Panc1 (cell line): ENCODE measurements around the gene B4GALT4.

Source experiments
- TF ChIP-seq, protein P1 (sequence below), 2 experiments: IDR thresholded peaks; 2 replicates each; pipeline ENCODE4 v1.6.1; 2011 to 2012; ENCODE audit warnings: low read depth in 2 of 2, control low read depth in 1 of 2, low read length in 1 of 2, mild to moderate bottlenecking in 1 of 2, moderate library complexity in 1 of 2; ENCODE audit not compliant: insufficient read depth in 1 of 2
- TF ChIP-seq, protein P2 (sequence below): fragments of 450-650 bp; IDR thresholded peaks from 2 replicates; pipeline ENCODE4 v1.5.1; 2017; ENCODE audit warnings: mild to moderate bottlenecking

DNA sequence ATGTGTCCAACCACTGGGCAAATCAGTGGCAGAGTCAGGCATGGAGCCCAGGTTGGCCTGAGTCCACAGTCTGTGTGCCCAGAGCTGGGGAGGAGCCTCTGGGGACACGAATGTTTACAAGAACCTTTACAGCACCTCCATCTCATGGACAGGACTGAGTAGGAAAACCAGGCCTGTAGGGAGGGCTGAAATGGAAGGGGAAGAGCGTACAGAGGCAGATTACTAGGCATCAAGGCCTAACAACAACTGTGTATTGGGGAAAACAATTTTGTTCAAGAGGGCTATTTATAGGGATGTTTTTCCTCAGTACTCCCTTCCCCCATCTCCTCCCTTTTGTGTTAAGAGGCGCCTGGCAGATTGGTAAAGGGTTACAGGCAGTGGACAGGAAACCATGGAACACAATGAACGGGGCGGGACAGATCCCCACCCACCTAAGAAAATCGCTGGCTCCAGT is 38.5 kb upstream of the B4GALT4 start:
- TF ChIP-seq, protein P1, sequence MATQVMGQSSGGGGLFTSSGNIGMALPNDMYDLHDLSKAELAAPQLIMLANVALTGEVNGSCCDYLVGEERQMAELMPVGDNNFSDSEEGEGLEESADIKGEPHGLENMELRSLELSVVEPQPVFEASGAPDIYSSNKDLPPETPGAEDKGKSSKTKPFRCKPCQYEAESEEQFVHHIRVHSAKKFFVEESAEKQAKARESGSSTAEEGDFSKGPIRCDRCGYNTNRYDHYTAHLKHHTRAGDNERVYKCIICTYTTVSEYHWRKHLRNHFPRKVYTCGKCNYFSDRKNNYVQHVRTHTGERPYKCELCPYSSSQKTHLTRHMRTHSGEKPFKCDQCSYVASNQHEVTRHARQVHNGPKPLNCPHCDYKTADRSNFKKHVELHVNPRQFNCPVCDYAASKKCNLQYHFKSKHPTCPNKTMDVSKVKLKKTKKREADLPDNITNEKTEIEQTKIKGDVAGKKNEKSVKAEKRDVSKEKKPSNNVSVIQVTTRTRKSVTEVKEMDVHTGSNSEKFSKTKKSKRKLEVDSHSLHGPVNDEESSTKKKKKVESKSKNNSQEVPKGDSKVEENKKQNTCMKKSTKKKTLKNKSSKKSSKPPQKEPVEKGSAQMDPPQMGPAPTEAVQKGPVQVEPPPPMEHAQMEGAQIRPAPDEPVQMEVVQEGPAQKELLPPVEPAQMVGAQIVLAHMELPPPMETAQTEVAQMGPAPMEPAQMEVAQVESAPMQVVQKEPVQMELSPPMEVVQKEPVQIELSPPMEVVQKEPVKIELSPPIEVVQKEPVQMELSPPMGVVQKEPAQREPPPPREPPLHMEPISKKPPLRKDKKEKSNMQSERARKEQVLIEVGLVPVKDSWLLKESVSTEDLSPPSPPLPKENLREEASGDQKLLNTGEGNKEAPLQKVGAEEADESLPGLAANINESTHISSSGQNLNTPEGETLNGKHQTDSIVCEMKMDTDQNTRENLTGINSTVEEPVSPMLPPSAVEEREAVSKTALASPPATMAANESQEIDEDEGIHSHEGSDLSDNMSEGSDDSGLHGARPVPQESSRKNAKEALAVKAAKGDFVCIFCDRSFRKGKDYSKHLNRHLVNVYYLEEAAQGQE (IDR thresholded peaks at IDR 0.05; ENCODE audit: insufficient read depth in 1 of 2, low read depth in 2 of 2, low read length in 1 of 2), result no peak
- TF ChIP-seq, protein P2, sequence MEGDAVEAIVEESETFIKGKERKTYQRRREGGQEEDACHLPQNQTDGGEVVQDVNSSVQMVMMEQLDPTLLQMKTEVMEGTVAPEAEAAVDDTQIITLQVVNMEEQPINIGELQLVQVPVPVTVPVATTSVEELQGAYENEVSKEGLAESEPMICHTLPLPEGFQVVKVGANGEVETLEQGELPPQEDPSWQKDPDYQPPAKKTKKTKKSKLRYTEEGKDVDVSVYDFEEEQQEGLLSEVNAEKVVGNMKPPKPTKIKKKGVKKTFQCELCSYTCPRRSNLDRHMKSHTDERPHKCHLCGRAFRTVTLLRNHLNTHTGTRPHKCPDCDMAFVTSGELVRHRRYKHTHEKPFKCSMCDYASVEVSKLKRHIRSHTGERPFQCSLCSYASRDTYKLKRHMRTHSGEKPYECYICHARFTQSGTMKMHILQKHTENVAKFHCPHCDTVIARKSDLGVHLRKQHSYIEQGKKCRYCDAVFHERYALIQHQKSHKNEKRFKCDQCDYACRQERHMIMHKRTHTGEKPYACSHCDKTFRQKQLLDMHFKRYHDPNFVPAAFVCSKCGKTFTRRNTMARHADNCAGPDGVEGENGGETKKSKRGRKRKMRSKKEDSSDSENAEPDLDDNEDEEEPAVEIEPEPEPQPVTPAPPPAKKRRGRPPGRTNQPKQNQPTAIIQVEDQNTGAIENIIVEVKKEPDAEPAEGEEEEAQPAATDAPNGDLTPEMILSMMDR, result no peak
